ENCODE results near the gene TAL1.

GRCh38 chr1:47174656-47175020 lies 57.4 kb downstream of the TAL1 start:
- TF ChIP-seq YY1 (IDR thresholded peaks at IDR 0.05; ENCODE audit: insufficient read depth, insufficient read length), result no peak
- TF ChIP-seq ZNF274 (IDR thresholded peaks at IDR 0.05; ENCODE audit: low read depth, low read length), result no peak
- no peak for TF ChIP-seq SUZ12 (IDR thresholded peaks at IDR 0.05; ENCODE audit: extremely low read depth, insufficient read depth, insufficient read length)

Measured in NT2/D1 (cell line).